HG03280 (cell line): ENCODE data around the gene PLA2G2D.

Experiments used
- ATAC-seq: cut with Tn5 transposase; IDR thresholded peaks from one replicate; pipeline ENCODE4 v1.9.1; 2021; ENCODE audit warnings: mild to moderate bottlenecking, moderate library complexity; ENCODE audit not compliant: unreplicated experiment

Gene PLA2G2D, protein sequence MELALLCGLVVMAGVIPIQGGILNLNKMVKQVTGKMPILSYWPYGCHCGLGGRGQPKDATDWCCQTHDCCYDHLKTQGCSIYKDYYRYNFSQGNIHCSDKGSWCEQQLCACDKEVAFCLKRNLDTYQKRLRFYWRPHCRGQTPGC

DNA sequence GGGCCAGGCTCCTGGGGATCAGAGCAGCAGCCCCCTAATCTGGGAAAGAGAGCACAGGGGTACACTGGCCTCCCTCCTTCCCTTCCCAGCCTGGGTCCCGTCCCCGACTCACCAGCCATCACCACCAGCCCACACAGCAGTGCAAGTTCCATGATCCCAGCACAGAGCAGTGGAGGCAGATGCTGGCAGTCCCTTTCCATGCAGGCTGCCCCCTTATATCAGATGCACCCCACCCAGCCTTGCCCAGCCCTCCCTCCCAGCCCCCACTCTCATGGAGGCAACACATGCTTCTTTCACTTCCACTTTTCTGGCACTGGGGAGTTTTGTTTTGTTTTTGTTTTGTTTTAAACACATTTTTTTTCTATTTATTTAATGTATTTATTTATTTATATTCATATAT is at the start of gene PLA2G2D:
Gene PLA2G2D, minus strand, starts transcription at position 190 of the 400 bp plus-strand sequence. Its CDS starts 38 bp downstream, at position 152.
- no peak for ATAC-seq

DNA sequence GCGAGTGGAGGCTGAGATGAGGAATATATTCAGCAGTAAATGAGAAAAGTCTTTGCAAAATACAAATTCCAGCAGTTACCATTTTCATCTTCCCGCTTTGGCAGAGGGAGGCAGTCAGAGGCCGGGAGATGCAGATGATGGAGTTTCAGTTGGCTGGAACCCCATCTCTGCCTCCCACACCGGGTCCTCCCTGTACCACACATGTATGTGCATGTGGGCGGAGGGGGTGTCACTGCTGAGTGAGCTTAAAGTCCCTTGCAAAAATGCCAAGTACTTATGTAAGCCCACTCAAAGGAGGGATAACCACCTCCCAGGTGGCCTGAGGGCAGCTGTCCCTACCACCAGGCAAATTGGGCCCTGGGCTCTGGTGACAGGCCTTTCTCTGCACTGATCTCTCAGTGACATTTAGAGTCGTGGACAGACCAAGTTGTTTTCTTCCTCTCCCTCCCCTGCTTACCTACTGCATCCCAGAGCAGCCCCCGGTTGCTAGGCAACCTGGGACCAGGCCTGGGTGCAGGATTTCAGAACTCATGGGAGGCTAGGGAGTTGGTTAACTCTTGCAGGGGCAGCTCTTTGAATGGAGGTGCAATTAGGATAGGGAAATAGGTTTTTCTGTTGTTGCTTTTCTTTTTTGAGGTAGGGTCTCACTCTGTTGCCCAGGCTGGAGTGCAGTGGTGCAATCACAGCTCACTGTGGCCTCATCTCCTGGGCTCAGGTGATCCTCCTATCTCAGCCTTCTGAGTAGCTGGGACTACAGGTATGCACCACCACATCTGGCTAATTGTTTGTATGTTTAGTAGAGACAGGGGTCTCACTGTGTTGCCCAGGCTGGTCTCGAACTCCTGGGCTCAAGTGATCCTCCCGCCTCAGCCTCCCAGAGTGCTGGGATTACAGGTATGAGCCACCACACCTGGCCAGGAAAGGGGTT is 49.5 kb upstream of the PLA2G2D start:
- ATAC-seq: no peak

DNA sequence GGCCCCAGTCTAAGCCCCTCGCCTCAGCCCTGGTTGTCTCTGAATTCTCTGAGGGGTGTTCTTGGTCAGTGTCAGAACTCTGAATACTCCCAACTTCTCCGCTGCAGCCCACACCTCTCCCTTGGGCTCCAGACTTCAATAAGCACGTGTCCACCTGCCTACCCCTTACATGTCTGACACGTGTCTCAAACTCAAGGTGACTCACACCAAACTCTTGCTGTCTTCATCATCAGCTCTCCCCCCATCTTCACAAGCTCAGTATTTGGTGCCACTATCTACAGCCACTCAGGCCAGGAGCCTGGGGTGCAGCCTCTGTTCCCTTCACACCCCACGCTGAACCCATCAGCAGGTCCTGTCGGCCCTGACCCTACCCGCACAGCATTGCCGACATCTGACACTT is 47.8 kb upstream of the PLA2G2D start:
- ATAC-seq: no peak

DNA sequence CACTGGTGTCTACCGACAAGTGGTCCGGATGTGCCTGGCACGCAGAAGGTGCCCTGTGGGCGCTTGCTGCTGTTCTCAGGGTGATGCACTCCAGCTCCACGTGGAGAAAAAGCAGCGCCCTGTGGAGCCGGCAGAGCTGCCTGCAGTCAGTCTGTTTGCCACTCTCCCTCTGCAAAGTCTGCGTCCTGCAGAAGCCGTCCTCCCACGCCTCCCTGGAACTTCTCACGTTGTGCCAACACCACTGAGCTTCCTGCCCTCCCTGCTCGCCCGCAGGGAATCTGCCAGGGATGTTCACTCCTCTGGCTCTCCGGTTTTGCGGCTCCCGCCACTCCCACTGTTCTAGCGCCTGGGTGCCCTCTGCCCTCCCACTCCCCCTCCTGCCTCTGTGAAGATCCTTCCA is 46.7 kb upstream of the PLA2G2D start:
- no peak for ATAC-seq

DNA sequence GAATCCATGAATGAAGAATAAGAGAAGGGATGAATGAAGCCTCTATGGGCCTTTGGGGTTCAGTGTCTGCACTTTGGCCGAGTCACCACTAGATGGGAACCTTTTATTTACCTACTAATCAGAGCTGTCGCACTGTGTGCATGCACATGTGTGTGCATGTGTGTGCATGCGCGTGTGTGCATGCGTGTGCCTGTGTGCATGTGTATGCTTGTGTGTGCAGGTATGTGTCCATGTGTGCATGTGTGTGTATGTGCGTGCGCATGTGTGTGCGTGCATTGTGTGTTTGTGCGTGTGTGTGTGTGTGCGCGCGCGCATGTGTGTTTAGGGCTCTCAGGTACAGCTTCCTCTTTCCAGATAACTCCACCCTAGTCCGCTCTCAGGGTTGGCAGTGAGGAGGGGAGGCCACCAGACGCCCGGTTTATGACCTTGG is 46.2 kb upstream of the PLA2G2D start:
- ATAC-seq: no peak

DNA sequence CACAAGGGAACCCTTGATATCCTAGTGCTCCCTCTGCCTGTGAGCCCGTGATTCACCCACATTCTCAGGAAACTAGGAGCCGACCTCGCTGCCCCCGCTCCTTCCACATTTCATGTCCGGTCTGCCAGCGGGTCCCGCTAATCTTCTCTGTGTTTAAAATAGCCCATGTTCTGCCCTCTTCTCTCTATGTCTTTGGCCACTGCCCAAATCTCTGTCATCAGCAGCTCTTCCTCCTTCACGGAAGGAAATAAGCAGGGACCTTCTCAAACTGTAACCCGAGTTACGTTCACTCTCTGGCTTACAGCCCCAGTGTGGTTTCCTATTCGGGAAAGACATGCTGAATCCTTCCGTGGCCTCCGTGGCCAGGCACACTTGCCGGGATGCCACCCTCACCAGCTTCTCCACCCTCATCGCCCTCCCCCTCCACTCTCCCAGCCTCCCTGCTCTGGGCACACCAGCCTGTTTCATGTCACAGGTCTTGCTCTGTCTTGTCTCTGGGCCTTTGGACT is 45.4 kb upstream of the PLA2G2D start:
- no peak for ATAC-seq

DNA sequence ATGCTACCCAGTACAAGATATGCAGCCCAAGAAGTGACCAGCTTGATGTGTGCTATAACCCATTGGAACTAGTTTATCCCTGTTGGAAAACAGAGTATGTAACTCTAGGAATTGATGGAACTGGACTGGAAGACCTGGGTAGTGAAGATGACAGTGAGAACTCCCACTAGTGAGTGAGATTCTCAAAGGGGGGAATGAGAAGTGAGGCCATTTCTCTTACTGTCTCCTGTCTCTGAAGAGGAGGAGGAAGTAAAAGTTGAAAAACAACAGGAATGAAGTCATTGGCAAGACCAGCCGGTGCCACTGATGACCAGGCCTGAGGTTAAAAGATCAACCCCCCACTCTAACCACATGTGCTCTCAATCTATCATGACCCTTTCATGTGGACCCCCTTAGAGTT is 40.7 kb upstream of the PLA2G2D start:
- ATAC-seq: no peak

DNA sequence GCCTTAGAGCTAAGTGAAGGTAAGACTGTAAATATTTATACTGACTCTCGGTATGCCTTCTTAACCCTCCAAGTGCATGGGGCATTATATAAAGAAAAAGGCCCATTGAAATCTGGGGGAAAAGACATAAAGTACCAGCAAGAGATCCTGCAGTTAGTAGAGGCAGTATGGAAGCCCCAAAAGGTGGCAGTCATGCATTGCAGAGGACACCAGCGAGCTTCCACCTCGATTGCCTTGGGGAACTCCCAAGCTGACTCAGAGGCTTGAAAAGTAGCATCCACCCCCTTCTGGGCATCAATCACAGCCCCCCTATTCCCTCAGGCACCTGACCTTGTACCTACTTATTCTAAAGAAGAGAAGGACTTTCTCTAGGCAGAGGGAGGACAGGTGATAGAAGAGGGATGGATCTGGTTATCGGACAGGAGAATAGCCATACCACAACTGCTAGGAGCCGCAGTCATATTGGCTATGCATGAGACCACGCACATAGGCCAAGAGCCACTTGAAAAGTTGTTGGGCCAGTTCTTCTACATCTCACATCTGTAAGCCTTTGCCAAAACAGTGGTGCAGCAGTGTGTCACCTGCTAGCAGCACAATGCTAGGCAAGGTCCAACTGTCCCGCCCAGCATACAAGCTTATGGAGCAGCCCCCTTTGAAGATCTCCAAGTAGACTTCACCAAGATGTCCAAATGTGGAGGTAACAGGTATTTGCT is 39.2 kb upstream of the PLA2G2D start:
- no peak for ATAC-seq

DNA sequence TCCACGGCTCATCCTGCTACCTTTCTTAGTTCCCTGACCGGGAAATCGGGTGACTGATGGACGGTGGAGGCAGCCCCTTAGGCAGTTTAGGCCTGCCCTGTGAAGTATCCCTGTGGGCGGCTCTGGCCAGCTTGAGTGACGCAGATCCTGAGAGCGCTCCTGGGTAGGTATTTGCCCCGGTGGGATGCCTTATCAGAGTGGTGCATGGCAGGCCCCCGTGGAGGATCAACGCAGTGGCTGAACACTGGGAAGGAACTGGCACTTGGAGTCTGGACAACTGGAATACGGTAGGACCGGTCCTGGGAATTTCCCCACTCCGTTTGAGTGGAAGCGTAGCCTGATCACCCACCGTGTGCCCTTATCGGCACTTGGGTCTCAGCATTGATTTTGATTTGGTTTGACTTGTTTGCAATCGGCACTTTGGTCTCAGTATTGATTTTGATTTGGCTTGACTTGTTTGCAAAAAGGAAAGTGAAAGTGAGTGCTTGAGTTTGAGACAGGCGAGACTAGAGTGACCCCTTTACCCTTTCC is 35.0 kb upstream of the PLA2G2D start:
- no peak for ATAC-seq

DNA sequence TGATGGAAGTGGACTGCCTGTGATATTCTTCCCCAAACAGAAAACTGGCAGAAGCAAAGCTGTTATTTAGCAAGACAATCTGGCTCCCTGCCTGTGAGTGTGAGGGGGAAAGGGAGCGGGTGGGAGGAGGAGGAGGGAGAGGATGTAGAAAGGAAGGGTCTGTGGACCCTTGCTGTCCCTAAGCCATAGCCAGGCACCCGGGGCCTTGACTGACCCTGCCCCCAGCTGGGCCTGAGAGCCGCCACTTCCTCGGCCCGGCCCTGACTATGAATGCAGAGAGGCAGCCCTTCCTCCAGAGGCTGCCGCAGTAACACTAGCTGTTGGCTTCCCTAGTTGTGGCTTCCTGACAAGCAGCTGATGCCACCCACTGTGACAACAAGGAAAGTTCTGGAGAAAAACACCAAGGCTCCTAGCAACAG is 33.7 kb upstream of the PLA2G2D start:
- ATAC-seq: no peak

DNA sequence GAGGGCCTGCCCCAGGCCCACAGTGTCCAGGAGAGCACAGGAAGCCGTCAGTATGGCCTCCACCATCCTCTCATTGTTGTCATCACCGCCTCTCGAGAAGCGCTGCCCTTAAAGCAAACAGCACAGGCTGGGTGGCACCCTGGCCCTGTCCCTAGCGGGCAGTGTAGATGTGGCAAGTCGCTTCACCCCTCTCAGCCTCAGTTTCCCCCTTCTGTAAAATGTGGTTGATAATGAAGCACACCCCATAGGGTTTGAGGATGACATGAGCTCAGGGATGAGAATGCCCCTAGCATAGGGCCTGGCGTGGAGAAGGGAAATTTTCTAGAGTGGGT is 33.2 kb upstream of the PLA2G2D start:
- ATAC-seq: peak; percentile 12

DNA sequence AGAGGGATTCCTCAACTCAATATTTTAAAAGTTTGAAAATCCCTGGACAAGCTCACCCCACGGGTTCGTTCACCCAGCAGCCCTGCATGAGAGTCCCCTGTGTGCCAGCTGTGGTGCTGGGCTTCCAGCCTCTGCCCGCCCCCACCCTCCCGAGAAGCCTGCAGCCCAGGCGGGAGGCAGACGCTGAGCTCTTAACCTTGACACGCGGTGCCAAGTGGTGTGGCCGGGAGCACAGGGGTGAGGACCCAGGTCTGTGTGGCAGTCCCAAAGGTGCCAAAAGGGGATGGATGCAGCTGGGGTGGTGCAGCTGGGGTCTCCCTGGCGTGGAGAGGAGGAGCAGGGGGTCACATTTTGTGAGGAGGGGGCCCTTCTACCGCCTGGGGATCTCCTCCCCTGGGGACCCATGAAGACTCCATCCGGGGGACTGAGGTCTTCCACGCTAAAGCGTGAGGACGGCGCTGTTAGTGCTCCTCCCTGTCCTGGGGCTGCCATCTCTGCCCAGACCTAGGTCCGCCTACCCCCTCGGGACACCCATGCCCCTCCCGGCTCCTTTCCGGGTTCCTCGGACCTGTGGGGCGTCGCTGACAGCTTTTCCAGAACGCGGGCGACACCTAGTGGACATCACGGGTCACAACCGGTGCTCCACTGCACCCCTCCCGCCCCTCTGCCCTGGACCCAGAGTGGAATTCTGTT is 32.7 kb upstream of the PLA2G2D start:
- ATAC-seq: peak; percentile 60

DNA sequence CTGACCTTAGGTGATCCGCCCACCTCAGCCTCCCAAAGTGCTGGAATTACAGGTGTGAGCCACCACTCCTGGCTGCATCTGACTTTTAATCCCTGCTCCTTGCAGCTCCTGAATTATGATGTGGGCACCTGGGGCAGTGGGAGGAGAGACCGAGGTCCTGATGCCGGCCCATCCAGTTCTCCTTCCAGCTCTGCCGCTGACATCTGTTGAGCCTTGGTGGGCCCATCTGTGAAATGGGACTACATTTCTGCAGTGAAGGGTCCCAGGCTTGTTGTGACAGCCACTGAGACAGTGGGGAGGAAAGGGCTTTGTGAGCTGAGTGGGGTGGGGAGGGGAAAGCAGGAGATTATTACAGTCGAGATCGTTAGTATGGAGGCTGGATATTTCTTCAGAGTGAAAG is 31.6 kb upstream of the PLA2G2D start:
- no peak for ATAC-seq

DNA sequence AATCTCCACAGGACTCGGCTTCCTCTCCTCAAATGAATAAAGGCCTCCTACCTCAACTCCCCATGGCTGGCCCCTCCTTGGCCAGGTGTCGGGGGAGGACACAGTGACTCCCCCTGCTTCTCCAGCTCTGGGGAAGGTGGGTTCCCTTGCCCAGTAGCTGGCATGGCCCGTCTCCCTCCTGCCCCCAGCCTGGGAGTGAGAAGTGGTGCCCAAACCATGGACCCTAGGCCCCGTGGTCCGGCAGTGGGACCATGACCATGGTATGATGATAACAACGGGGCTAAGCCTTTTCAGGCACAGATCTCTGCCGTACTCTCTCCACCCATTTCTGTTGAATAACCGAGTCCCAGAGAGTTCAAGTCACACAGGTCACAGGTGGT is 31.0 kb upstream of the PLA2G2D start:
- ATAC-seq: no peak

DNA sequence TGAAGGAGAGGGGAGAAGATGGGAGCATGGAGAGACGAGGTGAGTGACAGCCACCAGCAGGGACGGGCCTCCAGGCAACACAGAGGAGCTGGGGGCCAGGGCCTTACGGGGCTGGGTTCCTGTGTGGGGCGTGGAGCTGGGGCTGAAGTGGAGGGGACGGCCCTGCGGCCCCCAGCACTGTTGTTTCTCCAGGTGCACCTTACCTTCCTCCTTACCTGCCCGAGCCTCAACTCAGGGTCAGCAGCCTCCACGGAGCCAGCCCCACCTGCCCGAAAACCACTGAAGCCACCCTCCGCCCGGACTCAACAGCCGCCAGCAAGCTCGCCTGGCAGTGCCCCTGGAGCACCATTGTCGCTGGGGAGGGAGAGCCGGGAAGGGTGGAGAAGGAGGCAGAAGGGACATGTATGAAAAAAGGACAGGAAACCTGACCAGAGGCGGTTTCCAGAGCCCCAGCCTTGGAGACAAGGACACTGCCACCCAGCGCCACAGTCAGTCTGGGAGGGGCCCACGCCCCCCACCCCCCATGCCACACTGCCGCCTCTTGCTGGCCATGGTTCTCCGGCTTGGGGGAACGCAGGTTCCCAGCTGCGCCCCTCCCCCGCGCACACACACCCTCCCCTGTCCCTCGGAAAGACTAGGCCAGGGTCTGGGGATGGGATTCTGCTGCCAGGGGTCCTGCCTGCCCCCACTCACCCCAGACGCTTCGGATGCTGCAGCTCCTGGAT is 30.4 kb upstream of the PLA2G2D start:
- no peak for ATAC-seq

DNA sequence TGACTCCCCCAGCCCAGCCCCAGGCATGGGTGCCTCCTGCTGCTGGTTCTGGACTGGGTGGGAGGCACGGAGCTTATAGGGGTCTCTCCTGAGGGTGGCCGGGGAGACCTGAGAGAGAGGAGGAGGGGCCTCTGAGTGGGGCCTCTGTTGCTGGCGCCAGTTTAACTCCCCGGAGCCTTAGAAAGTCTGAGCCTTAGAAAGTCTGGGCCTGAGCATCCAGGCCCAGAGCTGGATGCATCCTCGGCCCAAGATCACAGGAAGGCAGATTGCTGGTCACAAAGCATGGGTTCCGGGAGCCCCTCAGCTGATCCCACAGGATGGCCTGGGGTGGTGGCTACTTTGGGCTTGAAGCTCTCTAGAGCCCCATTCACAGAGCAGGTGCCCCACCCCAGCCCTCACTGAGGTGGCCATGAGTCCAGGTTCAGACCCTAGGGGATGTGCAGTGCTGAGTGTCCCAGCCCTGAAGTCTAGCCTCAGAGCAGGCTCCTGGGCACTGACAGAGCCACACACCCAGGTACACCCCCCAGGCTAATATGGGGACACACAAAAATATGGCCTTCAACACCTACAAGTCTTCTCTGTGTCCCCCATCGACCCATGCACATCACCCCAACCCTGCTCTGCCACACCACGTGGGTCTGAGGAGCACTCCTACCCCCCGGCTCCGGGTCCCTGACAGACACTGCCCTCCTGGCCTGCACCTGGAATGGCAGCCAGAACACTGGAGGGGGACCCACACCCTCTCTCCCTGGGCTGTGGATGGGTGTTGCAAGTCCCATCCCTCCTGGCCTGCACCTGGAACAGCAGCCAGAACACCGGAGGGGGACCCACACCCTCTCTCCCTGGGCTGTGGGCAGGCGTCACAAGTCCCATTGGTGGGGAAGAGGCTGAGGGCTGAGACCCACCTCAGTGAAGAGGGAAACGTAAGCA is 29.5 kb upstream of the PLA2G2D start:
- ATAC-seq: no peak

DNA sequence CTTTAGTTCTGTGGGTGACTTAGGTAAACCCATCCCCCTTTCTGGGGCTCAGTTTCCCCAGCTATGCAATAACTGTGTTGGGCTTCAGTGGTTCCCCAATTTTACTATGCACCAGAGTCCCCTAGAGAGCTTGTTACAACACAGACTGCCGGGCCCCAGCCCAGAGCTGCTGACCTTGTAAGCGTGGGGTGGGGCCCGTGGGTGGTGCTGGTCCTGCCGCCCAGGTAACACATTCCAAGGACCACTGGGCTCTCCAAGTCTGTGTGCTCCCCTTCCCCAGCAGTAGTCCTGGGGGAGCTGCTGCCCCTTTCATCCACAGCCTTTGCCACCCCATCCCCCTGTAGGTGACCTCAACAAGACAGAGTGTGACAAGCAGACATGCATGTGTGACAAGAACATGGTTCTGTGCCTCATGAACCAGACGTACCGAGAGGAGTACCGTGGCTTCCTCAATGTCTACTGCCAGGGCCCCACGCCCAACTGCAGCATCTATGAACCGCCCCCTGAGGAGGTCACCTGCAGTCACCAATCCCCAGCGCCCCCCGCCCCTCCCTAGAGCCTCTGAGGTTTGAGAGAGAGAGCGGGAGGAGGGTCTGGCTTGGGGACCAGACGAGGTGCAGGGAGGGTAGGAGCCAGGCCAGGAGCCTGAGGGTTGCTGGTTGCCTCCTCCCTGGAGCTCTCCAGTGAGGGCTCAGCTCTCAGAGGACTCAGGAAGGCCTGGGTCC is 28.7 kb upstream of the PLA2G2D start:
- no peak for ATAC-seq

DNA sequence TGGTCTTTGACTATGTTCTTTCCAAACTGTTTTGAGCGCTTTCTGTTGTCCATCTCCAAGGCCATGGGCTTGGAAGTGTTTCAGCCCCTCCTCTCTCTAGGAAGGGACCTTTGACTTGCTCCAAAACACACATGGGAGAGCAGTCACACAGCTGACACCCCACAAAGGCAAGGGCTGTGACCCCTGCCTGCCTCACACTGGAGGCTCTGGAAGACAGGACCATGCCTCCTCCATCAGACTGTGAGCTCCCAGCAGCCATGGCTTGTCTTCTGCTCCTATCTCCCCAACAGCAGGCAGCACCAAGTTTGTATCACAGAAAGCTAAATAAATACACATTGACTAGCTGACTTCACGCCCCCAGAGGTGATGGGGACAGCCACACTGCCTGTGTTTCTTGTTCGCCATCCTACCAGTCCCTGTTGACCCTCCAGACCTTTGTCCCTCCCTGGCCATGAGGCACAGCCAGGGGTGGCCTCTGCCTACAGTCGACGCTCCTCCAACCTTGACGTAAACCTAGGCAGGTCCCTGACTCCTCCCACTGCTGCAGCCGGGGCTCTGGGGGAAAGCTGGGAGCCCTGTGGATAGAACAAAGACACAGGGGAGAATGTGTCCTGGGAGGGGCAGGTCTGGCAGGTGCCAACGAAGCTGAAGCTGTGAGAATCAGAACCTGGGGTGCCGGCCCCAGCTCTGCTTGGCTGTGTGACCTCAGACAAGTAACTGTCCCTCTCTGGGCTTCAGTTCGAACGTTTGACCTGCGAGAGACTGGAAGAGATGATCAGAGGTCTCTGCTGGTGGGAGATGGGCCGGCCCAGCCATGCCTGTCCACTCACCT is 24.6 kb upstream of the PLA2G2D start:
- no peak for ATAC-seq
